Activated gamma-delta T cell (primary cell): ENCODE results near the gene ALKBH8.
"Not testable (repeated sequence)": the region's sequence is repeated elsewhere in the genome, so short reads cannot be mapped to it uniquely, and the experiment has no call there.

Source experiments
- DNase-seq: peaks from one replicate; lab custom pipeline; 2025; lab: John Stamatoyannopoulos, UW

The ALKBH8 gene

GRCh38 chr11:107577346-107577711 is 11.8 kb upstream of the ALKBH8 start:
- DNase-seq: no peak

DNA sequence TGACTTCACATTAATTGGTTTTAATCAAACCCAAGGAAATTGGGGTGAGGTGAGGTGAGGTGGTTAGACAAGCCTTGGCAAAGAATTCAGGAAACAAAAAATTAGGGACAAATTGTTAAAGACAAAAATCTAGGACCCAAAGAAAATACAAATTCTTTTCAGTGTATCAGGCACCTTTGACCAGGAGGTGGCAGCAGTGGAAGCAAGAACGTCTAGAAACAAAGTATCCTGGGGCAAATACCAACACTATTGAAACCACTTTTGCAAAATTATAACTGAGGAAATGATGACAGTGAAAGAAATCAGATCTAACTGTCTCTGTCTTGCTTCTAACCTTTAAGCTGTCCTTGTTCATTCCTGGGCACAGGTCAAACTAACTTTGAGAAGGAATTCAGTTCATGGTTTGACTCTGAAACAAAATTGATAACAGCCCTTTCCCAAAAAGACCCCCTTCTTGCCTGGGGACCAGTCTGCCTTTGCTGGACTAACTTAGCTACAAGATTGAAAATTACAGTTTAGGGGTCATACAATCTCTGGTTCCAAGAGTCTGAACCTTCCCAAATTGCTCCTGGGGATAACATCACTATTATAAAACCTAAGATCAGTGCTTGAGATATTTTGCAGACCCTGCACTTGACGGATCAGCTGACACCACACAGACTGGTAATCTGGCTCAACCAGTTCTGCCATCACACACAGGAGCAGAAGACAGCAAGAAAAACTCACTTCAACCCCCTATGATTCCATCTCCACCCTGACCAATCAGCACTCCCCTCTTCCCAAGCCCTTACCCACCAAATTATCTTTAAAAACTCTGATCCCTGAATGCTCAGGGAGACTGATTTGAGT is 11.2 kb upstream of the ALKBH8 start:
- DNase-seq: not testable (repeated sequence)

- no peak for DNase-seq
These were observed 7.9 kb upstream of the ALKBH8 start for GRCh38 chr11:107573438-107573837.

DNA sequence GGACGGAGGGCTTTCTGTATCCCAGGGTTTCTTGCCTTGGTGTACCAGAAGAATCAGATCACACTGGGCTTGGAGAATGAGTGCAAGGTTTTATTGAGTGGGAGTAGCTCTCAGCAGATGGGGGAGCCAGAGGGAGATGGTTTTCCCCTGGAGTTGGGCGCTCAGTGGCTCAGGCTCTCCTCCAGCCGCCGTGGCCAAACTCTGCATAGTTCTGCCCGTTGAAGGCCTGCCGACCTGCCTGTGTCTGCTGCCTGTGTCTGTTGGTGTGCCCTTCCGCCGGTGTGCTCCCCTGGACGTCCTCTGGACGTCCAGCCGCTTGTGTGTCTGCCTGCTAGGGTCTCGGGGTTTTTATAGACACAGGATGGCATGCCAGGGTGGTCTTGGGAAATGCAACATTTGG is 4.5 kb upstream of the ALKBH8 start:
- no peak for DNase-seq

DNA sequence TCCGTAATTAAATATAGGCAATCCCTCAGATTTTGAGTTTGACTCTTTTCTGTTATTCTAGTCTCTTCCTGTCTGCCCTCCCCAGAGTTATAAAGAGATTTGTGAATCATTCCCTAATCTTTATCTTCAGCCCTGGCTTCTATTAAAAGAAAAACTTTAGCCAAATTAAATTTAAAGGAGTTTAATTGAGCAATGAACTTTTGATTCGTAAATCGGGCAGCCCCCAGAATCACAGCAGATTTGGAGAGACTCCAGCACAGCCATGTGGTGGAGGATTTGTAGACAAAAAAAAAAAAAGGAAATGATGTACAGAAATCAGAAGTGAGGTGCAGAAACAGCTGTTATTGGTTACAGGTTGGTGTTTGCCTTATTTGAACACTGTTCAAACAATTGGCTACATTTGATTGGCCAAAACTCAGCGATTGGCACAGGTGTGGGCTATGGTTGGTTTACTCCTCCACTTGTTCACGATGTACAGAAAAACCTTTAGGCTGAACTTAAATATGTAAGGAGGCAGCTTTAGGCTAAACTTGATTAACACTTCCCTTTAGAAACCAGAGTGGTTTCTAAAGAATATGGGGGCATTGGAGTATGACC is 2.3 kb upstream of the ALKBH8 start:
- no peak for DNase-seq

GRCh38 chr11:107566569-107566968 is 1.0 kb upstream of the ALKBH8 start:
- no peak for DNase-seq

DNA sequence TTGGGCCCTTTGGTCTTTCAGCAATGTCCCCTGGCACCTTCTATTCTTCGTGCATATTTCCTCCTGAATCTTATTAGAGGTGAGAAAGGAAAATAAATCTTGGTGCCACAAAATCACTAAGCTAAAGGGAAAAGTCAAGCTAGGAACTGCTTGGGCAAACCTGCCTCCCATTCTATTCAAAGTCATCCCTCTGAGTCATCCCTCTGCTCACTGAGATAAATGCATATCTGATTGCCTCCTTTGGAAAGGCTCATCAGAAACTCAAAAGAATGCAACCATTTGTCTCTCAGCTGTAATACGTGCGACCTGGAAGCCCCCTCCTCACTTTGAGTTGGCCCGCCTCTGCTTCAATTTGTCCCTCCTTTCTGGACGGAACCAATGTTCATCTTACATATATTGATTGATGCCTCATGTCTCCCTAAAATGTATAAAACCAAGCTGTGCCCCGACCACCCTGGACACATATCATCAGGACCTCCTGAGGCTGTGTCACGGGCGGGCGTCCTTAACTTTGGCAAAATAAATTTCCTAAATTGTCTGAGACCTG is 493 bp upstream of the ALKBH8 start:
- DNase-seq: not testable (repeated sequence)

GRCh38 chr11:107564877-107565218 is 687 bp downstream of the ALKBH8 start:
- no peak for DNase-seq

GRCh38 chr11:107563702-107564101 is 1.8 kb downstream of the ALKBH8 start:
- no peak for DNase-seq

- DNase-seq: no peak
These were observed 2.8 kb downstream of the ALKBH8 start for GRCh38 chr11:107562647-107563208.

DNA sequence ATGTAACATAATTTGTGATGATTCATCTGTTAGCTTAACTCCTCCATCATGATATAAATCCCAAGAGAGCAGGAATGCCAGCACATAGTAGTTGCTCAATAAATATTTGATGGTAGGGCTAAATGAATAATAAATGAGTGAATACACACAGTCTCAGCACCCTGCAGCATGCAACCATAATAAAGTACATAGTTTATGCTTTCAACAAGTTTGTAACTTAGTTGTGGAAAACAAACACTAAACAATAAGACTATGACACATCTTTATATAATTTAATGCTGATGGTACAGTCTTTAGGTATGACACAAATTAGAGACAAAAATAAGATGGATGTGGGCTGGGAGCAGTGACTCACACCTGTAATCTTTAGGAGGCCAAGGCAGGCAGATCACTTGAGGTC is 3.8 kb downstream of the ALKBH8 start:
- no peak for DNase-seq

- no peak for DNase-seq
These were observed 15.2 kb downstream of the ALKBH8 start for GRCh38 chr11:107550304-107550703.

DNA sequence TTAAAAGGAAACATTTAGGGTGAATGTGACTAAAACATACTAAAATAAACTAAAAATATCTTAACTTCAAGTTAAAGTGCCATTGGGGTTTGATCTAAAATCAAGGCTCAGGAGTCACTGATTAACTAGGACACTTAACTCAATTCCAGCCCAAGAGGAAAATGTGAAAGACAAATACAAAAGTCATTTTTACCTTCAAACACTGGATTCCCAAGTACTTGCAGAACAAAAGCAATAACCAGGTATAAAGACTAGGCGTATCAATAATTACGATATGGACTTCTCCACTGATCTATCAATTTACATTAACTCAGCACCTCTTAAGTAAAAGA is 15.6 kb downstream of the ALKBH8 start:
- DNase-seq: no peak

- DNase-seq: no peak
These were observed 16.1 kb downstream of the ALKBH8 start for GRCh38 chr11:107549253-107549953.

- DNase-seq: no peak
These were observed 17.6 kb downstream of the ALKBH8 start for GRCh38 chr11:107547961-107548360.

DNA sequence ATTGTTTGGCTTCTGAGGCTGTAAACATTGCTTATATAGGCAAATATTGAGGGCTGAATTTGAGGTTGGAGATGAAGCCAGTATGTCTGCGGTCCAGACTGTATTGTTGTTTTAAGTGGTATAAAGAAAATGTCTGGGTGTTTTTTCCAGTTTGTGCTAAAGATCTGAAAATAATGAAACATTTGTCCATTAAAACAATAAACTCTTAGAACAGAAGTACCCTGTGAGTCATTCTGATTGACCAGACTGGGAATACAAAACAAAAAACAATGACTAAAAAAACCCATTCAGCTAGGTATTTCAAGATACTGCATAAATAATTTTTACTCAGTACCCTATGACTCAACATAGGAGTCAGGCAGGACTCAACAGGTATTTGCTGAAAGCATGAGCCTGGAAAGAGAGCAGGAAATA is 20.4 kb downstream of the ALKBH8 start:
- DNase-seq: no peak

DNA sequence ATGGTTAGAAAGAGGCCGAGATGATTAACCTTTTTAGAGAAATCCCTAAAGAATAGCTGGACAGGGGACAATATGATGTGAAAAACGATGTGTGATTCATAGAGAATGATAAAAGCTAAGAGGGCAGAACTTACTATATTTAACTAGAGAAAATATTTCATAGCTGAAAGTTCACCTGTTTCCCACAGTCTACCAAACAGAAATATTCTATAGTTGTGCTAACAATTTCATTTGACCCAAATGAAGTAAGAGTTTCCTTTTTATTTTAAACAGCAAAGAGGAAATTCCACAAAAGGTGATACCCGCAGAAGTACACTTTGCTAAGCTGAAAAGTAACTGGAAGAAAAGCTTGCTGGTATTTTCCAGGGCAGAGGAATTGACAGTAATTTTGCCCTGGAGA is 26.7 kb downstream of the ALKBH8 start:
- DNase-seq: no peak

DNA sequence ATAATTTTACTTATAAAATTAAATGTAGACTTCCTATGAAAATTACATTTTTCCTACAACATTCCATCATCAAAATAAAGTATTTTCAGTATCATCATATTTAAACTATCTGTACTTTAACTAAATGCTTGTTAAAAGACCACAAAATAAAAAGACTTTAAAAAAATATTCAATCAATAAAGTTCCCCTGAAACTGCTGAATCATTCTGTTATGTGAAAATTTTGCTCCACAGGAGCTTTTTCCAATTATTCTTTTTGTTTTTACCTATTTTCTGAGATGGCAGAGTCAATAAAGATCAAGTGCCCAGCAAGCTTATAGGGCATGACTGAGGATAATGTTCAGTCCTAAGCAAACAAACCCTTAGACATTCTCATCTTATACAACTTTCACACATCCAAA is 27.3 kb downstream of the ALKBH8 start:
- no peak for DNase-seq

DNA sequence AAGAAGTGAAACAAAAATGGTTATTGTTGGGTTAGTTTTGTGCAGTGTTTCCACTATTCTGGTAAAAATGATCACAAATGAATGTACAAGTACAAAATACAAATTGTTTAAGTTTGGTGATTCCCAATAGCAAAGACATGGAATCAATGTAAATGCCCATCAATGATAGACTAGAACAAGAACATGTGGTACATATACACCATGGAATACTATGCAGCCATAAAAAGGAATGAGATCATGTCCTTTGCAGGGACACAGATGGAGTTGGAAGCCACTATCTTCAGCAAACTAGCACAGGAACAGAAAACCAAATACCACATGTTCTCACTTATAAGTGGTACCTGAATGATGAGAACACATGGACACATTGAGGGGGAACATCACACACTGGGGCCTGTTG is 28.4 kb downstream of the ALKBH8 start:
- DNase-seq: not testable (repeated sequence)

DNA sequence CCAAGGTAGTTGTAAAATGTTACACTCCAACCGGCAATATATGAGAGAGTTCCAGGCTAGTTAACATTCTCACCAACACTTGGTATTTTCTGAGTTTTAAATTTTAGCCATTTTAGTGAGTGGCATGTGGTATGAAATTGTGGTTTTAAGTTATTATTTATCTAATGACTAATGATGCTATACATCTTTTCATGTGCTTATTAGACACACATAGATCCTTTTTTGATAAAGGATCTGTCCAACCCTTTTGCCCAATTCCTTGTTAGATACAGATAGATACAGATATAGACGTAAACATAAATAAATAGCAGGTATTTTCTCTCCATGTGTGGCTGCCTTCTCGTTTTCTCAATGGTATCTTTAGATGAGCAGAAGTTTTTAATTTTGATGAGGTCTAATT is 39.3 kb downstream of the ALKBH8 start:
- DNase-seq: no peak

DNA sequence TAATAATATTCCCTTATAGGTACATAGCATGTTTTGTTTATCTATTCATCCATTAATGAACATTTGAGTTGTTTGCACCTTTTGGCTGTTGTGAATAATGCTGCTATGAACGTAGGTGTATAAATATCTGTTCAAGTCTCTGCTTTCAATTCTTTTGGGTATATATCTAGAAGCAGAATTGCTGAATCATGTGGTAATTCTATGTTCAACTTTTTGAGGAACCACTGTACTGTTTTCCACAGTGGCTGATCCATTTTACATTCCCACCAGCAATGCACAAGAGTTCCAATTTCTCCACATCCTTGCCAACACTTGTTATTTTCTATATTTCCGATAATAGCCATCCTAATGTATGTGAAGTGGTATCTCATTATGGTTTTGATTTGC is 56.7 kb downstream of the ALKBH8 start:
- DNase-seq: no peak

- no peak for DNase-seq
These were observed 57.2 kb downstream of the ALKBH8 start for GRCh38 chr11:107508201-107508857.
